SH-SY5Y (cell line): ENCODE results near the gene MORN1.

Experiments used
- GATA2 ChIP-seq: IDR thresholded peaks from 2 replicates; pipeline ENCODE4 v1.6.1; 2011; ENCODE audit warnings: mild to moderate bottlenecking, low read depth, low read length
- GATA3 ChIP-seq: IDR thresholded peaks from 2 replicates; pipeline ENCODE4 v1.6.1; 2011; ENCODE audit warnings: low read depth, mild to moderate bottlenecking, low read length, moderate library complexity

The MORN1 gene

GRCh38 chr1:2310332-2311183, 80.8 kb downstream of the MORN1 start:
- no peak for TF ChIP-seq GATA2
- no peak for TF ChIP-seq GATA3

GRCh38 chr1:2308844-2309243, 82.5 kb downstream of the MORN1 start:
- TF ChIP-seq GATA2: no peak
- no peak for TF ChIP-seq GATA3

- TF ChIP-seq GATA2: no peak
- TF ChIP-seq GATA3: no peak
Observed at GRCh38 chr1:2307972-2308371, 83.4 kb downstream of the MORN1 start.

GRCh38 chr1:2307064-2307605, 84.2 kb downstream of the MORN1 start:
- TF ChIP-seq GATA2 (no peak), GATA3 (no peak)

GRCh38 chr1:2306151-2306978, 85.0 kb downstream of the MORN1 start:
- no peak for TF ChIP-seq GATA3
- no peak for TF ChIP-seq GATA2

GRCh38 chr1:2304921-2305681, 86.3 kb downstream of the MORN1 start:
- TF ChIP-seq GATA2 (no peak), GATA3 (no peak)

GRCh38 chr1:2304282-2304681, 87.1 kb downstream of the MORN1 start:
- no peak for TF ChIP-seq GATA2
- no peak for TF ChIP-seq GATA3

- TF ChIP-seq GATA2 (no peak), GATA3 (no peak)
Observed at GRCh38 chr1:2303781-2304180, 87.6 kb downstream of the MORN1 start.

- no peak for TF ChIP-seq GATA3
- TF ChIP-seq GATA2: no peak
Observed at GRCh38 chr1:2303016-2303775, 88.2 kb downstream of the MORN1 start.

- TF ChIP-seq GATA2 (no peak), GATA3 (no peak)
Observed at GRCh38 chr1:2302292-2302925, 88.9 kb downstream of the MORN1 start.

- no peak for TF ChIP-seq GATA3
- TF ChIP-seq GATA2: no peak
Observed at GRCh38 chr1:2301607-2302291, 89.6 kb downstream of the MORN1 start.
